Mammary epithelial cell (primary cell): ENCODE data around the gene SMIM28.

ENCODE experiments used
- EZH2 ChIP-seq: IDR thresholded peaks from 2 replicates; pipeline ENCODE4 v1.6.1; 2012; ENCODE audit warnings: low read length, inconsistent platforms, borderline replicate concordance
- TF ChIP-seq, protein P1 (sequence below), 2 donors: IDR thresholded peaks in 1 of 2; conservative IDR thresholded peaks in 1 of 2; 2 replicates each; pipeline ENCODE4 v1.5.1; 2011 to 2012; ENCODE audit warnings: inconsistent platforms in 2 of 2, low read length in 2 of 2, mild to moderate bottlenecking in 2 of 2, control low read depth in 1 of 2, low read depth in 1 of 2; ENCODE audit not compliant: insufficient read depth in 1 of 2; ENCODE audit errors: extremely low read depth in 1 of 2

- TF ChIP-seq, protein P1, sequence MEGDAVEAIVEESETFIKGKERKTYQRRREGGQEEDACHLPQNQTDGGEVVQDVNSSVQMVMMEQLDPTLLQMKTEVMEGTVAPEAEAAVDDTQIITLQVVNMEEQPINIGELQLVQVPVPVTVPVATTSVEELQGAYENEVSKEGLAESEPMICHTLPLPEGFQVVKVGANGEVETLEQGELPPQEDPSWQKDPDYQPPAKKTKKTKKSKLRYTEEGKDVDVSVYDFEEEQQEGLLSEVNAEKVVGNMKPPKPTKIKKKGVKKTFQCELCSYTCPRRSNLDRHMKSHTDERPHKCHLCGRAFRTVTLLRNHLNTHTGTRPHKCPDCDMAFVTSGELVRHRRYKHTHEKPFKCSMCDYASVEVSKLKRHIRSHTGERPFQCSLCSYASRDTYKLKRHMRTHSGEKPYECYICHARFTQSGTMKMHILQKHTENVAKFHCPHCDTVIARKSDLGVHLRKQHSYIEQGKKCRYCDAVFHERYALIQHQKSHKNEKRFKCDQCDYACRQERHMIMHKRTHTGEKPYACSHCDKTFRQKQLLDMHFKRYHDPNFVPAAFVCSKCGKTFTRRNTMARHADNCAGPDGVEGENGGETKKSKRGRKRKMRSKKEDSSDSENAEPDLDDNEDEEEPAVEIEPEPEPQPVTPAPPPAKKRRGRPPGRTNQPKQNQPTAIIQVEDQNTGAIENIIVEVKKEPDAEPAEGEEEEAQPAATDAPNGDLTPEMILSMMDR (conservative IDR thresholded peaks at IDR 0.05 in 1 of 2, IDR thresholded peaks at IDR 0.05 in 1 of 2; ENCODE audit: extremely low read depth in 1 of 2, insufficient read depth in 1 of 2, low read depth in 1 of 2, low read length in 2 of 2): no peak
- no peak for TF ChIP-seq EZH2
Observed at GRCh38 chr6:138416206-138416605, 38.5 kb downstream of the SMIM28 start.
